HG03196 (cell line): Measurements from ENCODE around the gene LRSAM1.

Experiments
- ATAC-seq: cut with Tn5 transposase; IDR thresholded peaks from one replicate; pipeline ENCODE4 v1.9.1; 2021; ENCODE audit not compliant: unreplicated experiment

Gene LRSAM1

DNA sequence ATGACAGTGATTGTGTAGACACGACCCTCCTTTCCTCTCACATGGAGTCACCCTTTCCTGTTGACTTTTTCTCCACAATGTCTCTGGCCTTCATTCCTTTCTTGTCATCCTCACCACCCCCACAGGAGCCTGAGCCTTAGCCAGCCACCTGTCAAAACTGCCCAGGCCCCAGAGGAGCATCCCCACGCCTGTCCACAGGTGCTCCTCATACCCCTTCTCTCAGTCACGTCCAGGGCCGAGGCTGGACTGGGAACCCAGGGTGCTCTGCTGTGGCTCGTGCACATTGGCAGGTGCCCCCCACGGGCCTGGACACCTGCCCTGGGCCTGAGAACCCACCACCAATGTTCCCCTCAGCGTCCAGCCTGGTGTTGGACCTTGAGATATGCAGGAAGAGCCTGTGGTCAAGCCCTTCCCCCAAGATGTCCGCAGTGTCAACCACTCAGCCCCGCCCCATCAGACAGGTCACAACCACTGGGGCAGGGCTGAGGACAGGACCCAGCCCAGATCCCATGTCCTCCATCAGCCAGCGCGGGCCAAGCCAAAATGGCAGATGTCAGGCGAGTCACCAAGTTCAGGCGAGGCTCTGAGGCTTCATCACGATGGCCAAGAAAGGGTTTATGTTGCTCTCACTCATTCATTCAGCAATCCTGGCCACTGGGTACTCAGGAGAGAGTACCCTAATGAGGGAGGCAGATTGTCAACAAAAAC is 95.0 kb downstream of the LRSAM1 start:
- ATAC-seq: no peak

DNA sequence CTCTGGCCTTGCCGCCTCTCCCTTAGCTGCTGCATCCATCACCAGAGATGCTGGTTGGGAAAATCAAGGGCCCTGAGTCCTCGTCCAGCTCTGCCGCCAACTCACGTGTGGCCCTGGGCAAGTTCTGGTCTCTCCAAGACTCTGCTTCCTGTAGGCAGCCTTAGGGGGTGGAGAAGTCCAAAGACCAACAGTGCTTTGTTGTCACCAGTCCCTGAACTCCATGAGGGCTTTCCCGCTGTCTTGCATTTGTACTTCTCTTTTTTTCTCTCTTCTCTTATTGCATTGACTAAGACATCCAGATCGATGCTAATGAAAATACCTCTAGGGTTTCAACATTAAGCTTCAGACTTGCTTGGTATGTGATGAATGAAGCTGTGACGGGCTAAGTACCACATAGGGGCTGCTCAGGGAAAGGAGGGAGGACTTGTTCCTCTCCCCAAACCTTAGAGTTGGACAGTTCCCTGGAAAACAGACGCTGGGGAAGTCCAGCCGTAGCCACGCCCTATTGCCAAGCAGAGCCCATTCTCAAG is 97.1 kb downstream of the LRSAM1 start:
- no peak for ATAC-seq

DNA sequence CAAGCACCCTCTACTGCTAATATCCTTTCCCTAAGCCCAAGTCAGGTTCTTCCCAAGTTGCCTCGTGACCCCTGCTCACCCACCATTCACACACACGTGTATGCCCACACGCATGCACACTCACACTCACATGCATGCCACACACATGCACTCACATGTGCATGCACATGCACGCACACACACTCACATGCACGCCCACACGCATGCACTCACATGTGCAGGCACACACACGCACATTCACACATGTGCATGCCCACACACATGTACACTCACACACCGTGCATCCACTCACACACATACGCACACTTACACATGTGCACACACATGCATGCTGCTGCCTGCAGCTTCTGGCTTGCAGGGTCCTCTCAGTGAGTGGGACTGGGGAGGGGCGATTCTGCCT is 97.9 kb downstream of the LRSAM1 start:
- ATAC-seq: no peak

DNA sequence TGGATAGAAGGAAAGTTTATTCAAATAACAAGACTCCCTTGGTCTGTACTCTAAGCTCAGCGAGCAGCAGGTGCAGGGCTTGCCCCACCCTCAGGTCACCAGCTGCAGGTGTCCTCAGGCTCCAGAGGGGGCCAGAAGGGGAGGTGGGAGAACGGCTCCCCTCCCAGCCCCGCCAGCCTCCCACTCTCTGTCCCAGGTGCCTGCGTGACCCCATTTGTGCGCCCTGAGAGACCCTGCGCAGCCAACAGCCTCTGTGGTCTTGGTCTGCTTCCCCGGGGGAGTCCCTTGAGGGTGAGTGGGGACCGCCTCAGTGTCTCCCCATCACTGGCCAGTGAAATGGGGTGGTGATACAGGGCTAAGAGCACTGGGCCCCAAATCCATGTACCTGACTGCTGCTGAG is 98.4 kb downstream of the LRSAM1 start:
- ATAC-seq: no peak

DNA sequence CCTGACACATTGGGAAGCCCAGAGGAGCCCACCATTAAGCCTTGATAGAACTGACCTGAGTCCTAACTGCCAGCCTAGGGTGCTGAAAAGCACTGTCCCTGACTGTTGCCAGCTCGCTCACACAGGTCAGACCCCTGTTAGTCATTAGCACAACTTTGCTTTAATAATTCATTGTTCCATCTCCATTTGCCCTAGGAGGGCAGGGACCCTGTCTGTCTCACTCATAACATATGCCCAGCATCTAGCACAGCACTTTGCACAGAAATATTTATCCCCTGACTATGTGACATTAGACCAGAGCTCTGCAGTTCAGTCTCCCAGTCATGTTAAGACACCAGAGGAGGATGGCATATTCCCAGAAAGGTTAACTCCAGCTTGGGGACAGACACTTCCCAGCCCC is 99.0 kb downstream of the LRSAM1 start:
- no peak for ATAC-seq

DNA sequence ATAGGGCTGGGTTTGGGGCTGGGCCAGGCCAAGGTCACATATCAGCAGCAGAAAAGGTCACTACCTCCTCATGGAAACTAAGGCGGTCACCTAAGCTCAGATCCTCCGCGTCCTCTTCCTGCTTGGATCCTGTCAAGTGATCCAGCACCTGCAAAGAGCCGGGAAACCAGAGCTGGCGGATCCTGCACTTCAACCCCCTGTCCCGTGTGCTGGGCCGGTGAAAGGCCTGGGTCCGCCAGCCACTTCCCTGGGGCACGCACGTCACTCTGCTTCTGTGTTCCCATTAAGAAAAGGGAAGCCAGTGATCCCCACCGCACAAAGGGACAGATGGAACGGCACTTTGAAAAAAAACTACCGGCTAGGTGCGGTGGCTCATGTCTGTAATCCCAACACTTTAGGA is 99.4 kb downstream of the LRSAM1 start:
- no peak for ATAC-seq
